MCF 10A (cell line): Measurements from ENCODE around the gene ZNF791. TPM values are rescaled to one million over a fixed set of nuclear protein-coding genes. Genes with fewer than 3 reads are reported as not detected.

Experiments used
- BruUV-seq: library from RNA; stranded (reverse); fragments of 400-500 nt; replicated peaks from 2 replicates; lab custom pipeline; 2021; lab: Mats Ljungman, UMichigan
- CTCF ChIA-PET: fragments of 300-600 bp; sonication (Branson Sonifier 250); formaldehyde crosslinking; extraction: SDS; loops from one replicate; lab custom pipeline; 2021; ENCODE audit warnings: antibody characterized with exemption, inconsistent platforms; lab: Yijun Ruan, JAX
- POLR2A ChIA-PET: fragments of 300-600, 350-650 bp; sonication (Branson Sonifier 250); formaldehyde crosslinking; extraction: SDS; loops from one replicate; lab custom pipeline; 2020; ENCODE audit warnings: antibody characterized with exemption, inconsistent platforms; lab: Yijun Ruan, JAX
- DNase-seq: peaks from one replicate; pipeline ENCODE4 v3.0.0-alpha.2; 2018; ENCODE audit not compliant: unreplicated experiment
- H3K27ac Mint-ChIP-seq: one replicate; pipeline ENCODE4 v1.8.0; 2022; ENCODE audit warnings: mild to moderate bottlenecking, low read depth, mixed read lengths; ENCODE audit not compliant: unreplicated experiment
- H3K27me3 Mint-ChIP-seq: one replicate; pipeline ENCODE4 v1.8.0; 2022; ENCODE audit warnings: mixed read lengths; ENCODE audit not compliant: insufficient read depth, unreplicated experiment
- H3K36me3 Mint-ChIP-seq: one replicate; pipeline ENCODE4 v1.8.0; 2022; ENCODE audit warnings: mild to moderate bottlenecking, moderate library complexity, mixed read lengths; ENCODE audit not compliant: insufficient read depth, unreplicated experiment
- H3K4me1 Mint-ChIP-seq: one replicate; pipeline ENCODE4 v1.8.0; 2022; ENCODE audit warnings: mixed read lengths; ENCODE audit not compliant: insufficient read depth, unreplicated experiment
- H3K4me3 Mint-ChIP-seq: one replicate; pipeline ENCODE4 v1.8.0; 2022; ENCODE audit warnings: mild to moderate bottlenecking, moderate library complexity, mixed read lengths; ENCODE audit not compliant: unreplicated experiment
- H3K9me3 Mint-ChIP-seq: one replicate; pipeline ENCODE4 v1.8.0; 2022; ENCODE audit warnings: mixed read lengths; ENCODE audit not compliant: unreplicated experiment
- intact Hi-C: fragments of 100-400 bp; cut with micrococcal nuclease; formaldehyde crosslinking; loops from 2 replicates; pipeline ENCODE4 v1.14.1; 2022
- total RNA-seq: library from RNA; stranded (reverse); gene quantifications from 2 replicates; pipeline ENCODE4 v1.2.3, GENCODE V29; 2022
- TF ChIP-seq, protein P1 (sequence below): fragments of 200-600 bp; IDR thresholded peaks from one replicate; pipeline ENCODE4 v1.8.0; 2022; ENCODE audit warnings: antibody characterized with exemption, mild to moderate bottlenecking; ENCODE audit not compliant: unreplicated experiment

ZNF791 gene
- total RNA-seq, 1 experiment from 2014 or later: 23.7 TPM

DNA sequence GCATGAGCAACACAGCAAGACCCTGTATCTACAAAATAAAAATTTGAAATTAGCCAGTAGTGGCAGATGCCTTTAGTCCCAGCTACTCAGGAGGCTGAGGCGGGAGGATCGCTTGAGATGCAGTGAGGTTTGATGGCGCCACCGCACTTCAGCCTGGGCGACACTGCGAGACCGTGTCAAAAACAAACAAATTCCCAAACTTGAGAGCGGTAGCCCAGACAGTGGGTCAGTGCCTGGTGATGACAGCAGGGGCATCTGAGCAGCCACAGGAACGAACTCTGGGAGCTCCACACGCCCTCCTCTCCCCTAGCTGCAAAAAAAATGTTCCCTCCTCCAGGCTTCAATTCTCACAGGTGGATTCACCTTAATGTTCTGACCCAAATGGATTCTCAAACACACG is 14.2 kb upstream of the ZNF791 start:
- ChIA-PET POLR2A (no interaction called here), CTCF (no interaction called here)
- Mint-ChIP-seq H3K4me1 (no peaks in the 10 kb centered on the region), H3K27me3 (no peaks in the 10 kb centered on the region), H3K9me3 (no peaks in the 10 kb centered on the region), H3K36me3 (peaks cover 41% of the 10 kb centered on the region), H3K27ac (no peak overlapping the region), H3K4me3 (no peak overlapping the region)
- DNase-seq: no peak
- TF ChIP-seq, protein P1, sequence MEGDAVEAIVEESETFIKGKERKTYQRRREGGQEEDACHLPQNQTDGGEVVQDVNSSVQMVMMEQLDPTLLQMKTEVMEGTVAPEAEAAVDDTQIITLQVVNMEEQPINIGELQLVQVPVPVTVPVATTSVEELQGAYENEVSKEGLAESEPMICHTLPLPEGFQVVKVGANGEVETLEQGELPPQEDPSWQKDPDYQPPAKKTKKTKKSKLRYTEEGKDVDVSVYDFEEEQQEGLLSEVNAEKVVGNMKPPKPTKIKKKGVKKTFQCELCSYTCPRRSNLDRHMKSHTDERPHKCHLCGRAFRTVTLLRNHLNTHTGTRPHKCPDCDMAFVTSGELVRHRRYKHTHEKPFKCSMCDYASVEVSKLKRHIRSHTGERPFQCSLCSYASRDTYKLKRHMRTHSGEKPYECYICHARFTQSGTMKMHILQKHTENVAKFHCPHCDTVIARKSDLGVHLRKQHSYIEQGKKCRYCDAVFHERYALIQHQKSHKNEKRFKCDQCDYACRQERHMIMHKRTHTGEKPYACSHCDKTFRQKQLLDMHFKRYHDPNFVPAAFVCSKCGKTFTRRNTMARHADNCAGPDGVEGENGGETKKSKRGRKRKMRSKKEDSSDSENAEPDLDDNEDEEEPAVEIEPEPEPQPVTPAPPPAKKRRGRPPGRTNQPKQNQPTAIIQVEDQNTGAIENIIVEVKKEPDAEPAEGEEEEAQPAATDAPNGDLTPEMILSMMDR: no peak
- BruUV-seq: no TSS peak
- intact Hi-C loops: no loop called here

DNA sequence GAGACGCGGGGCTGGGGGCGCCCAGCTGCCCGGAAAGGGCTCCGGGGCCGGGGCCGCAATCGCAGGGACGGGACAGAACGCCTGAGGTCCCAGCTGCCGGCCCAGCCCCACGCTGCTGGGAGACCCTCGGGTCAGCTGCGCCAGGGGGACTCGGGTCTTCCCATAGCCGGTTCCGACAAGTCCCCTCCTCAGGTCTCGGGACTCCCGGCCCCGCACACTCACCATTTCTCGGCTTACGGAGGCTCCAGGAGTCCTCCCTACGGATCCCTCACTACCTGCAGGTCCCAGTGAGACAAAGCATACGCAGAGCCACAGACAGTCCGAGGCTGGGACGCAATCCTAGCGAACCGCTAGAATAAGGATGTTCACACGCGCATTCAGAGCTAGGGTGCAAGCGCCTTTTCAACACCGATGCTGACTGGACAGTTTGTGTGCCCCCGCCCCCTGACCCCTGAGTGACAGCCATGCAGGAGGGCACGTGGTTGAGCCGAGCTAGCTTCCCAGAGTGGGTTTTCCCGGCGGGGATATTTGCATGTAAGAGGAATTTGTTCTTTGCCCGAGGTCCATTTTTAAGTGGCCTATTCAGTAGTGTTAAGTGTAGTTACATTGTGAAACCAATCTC is 13.7 kb upstream of the ZNF791 start:
- TF ChIP-seq, protein P1: no peak
- CTCF ChIA-PET: no interaction called here
- POLR2A ChIA-PET: no interaction called here

DNA sequence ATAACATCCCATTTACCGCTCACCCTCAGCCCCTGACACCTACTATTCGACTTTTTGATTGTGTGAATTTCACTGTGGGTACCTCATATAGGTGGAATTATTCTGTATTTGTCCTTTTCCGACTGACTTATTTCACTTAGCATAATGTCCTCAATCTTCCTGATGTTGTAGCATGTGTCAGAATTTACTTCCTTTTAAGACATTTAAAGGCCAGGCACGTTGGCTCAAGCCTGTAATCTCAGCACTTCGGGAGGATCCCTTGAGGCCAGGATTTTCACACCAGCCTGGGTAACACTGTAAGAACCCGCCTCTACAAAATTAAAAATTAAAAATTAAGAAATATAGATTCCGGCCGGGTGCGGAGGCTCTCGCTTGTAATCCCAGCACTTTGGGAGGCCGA is 13.1 kb upstream of the ZNF791 start:
- H3K36me3 Mint-ChIP-seq: peaks cover 52% of the 10 kb centered on the region
- H3K9me3 Mint-ChIP-seq: no peaks in the 10 kb centered on the region
- no peak overlapping the region for H3K27ac Mint-ChIP-seq
- TF ChIP-seq, protein P1: no peak
- DNase-seq: no peak
- BruUV-seq: no TSS peak
- H3K27me3 Mint-ChIP-seq: no peaks in the 10 kb centered on the region
- H3K4me1 Mint-ChIP-seq: no peaks in the 10 kb centered on the region
- no peak overlapping the region for H3K4me3 Mint-ChIP-seq
- ChIA-PET CTCF (no interaction called here), POLR2A (no interaction called here)
- intact Hi-C loops: no loop called here

More for the DNA sequence above, 13.7 kb upstream of the ZNF791 start:
- H3K4me1 Mint-ChIP-seq: no peaks in the 10 kb centered on the region
- intact Hi-C loops: no loop called here
- H3K36me3 Mint-ChIP-seq: peaks cover 46% of the 10 kb centered on the region
- no peak for DNase-seq
- no peaks in the 10 kb centered on the region for H3K27me3 Mint-ChIP-seq
- no peaks in the 10 kb centered on the region for H3K9me3 Mint-ChIP-seq
- no peak overlapping the region for H3K4me3 Mint-ChIP-seq
- H3K27ac Mint-ChIP-seq: no peak overlapping the region
- no TSS peak for BruUV-seq

DNA sequence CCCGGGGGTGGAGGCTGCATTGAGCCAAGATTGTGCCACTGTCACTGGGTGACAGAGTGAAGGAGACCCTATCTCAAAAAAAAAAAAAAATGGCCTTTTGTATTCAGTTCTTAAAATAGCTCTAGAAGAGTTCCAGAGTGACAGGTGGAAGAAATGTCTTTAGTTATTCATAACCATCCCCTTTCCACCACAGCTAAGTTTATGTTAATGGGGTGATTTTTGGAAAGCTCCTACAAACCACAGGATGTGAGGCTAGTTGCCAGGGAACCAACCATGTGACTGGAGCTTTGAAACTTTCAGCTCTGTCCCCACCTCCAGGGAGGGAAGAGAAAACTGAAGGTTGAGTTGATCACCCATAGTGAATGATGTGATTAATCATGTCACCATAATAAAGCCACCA is 7.0 kb upstream of the ZNF791 start:
- no peak overlapping the region for H3K4me3 Mint-ChIP-seq
- TF ChIP-seq, protein P1: no peak
- no peak for DNase-seq
- H3K36me3 Mint-ChIP-seq: peaks cover 61% of the 10 kb centered on the region
- H3K27ac Mint-ChIP-seq: no peak overlapping the region
- intact Hi-C loops: no loop called here
- H3K27me3 Mint-ChIP-seq: no peaks in the 10 kb centered on the region
- ChIA-PET POLR2A (interaction anchor here (1.0 kb wide), 1 partner anchor 13 kb away, joined by 4 read pairs; no protein-coding TSS in a partner anchor), CTCF (interaction anchor here (0.6 kb wide), 1 partner anchor 280 kb away, joined by 7 read pairs; no protein-coding TSS in a partner anchor)
- no TSS peak for BruUV-seq
- no peaks in the 10 kb centered on the region for H3K4me1 Mint-ChIP-seq
- no peaks in the 10 kb centered on the region for H3K9me3 Mint-ChIP-seq
